GM21786 (cell line): Measurements from ENCODE around the gene GSTT2.
"Not testable (repeated sequence)": the region's sequence is repeated elsewhere in the genome, so short reads cannot be mapped to it uniquely, and the experiment has no call there.

Source experiments
- ATAC-seq: cut with Tn5 transposase; IDR thresholded peaks from one replicate; pipeline ENCODE4 v1.9.1; 2021; ENCODE audit not compliant: unreplicated experiment

GSTT2 gene

DNA sequence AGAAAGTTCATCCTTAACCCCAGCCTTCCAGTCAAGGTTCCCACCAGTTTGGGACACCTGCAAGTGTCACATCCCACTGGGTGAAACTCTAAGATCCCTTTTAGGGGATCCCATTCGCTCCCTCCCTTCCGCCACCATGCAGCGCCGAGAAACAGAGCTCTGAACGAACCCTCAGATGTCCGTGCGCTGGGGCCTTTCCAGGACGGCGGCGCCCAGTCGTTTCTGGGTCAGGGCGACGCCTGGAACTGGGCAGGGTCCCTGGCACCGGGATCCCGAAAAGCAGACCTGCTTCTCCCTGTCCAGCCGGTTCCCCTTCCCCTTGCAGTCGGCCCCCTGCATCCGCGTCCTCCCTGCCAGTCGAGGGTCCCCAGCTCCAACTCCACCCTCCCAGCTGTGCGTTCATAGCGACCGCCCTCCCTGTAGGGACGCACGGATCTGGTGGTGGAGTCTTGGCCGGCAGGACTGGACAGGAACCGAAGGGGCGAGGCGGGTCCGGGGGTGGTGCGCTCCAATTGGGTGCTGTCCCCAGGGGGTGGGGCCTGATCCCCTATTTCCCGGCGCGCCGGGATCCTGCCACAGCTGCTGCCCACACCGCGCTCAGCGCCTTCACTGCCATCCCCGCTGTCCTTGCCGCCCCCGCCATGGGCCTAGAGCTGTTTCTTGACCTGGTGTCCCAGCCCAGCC is at the start of gene GSTT2:
GSTT2 (plus strand) TSS at position 578 of the 684 bp plus-strand sequence.
- not testable (repeated sequence) for ATAC-seq

GRCh38 chr22:23938328-23939016 is 41.5 kb upstream of the GSTT2 start:
- ATAC-seq = no peak

DNA sequence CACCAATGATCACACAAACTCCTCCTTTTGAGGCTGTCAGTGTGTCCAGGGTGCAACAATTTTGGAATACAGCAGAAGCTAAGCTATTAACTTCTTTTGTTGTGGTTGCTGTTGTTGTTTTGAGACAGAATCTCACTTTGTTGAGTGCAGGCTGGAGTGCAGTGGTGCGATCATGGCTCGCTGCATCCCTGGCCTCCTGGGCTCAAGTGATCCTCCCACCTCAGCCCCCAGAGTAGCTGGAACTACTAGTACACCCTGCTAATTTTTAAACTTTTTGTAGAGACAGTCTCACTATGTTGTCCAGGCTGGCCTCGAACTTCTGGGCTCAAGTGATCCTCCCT is 40.9 kb upstream of the GSTT2 start:
- no peak for ATAC-seq

DNA sequence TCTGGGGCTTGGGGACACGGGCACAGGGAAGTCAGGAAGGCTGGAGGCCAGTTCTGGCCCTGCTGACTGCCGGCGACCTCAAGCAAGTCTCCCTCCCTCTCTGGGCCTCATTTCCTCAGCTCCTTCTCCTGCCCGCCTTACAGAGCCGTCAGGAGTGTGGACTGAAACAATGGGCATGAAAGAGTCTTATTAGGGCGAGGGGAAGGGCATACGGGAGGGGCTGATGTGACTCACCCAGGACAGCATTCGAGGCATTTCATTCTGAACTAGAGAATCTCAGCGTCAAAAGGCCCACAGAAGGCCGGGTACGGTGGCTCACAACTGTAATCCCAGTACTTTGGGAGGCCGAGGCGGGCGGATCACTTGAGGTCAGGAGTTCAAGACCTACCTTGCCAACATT is 39.8 kb upstream of the GSTT2 start:
- not testable (repeated sequence) for ATAC-seq

GRCh38 chr22:23947391-23947790 is 32.5 kb upstream of the GSTT2 start:
- not testable (repeated sequence) for ATAC-seq

DNA sequence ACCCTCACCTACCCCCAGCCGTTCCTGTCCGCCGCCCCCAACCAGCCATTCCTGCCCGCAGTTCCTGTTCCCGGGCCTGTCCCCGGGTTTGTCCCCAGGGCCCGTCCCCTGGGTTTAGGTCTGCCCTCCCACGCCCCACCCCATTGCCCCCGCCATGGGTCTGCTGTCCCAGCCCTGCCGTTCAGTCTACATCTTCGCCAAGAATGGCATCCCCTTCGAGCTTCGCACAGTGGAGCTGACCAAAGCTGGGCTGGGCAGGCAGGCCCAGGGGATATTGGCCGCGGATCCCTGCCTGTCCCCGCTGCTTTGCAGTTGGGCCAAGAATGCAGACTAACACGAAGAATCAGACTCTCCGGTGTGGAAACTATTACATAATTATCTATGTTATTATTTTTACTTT is 30.2 kb upstream of the GSTT2 start:
- ATAC-seq = not testable (repeated sequence)

DNA sequence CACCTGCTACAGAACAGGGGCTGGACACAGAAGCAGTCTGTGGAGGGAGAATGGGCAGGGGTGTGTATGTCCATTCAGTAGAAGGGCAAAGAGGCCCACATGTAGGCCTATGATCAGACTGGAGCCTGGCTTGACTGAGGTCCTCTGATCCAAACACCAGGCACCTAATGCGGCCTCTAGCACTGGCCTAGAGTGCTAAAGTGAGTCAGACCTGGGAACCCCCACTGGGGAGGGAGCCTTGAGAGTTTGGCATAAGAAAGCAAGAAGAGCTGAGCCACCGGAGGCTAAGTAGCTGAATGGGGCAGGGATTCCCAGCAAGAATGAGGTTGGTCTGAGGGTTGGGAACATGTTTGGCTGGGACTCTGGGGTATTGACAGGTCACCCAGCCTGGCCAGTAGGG is 28.6 kb upstream of the GSTT2 start:
- ATAC-seq = not testable (repeated sequence)

- ATAC-seq = not testable (repeated sequence)
Measured at GRCh38 chr22:23952794-23953405, 27.0 kb upstream of the GSTT2 start.

DNA sequence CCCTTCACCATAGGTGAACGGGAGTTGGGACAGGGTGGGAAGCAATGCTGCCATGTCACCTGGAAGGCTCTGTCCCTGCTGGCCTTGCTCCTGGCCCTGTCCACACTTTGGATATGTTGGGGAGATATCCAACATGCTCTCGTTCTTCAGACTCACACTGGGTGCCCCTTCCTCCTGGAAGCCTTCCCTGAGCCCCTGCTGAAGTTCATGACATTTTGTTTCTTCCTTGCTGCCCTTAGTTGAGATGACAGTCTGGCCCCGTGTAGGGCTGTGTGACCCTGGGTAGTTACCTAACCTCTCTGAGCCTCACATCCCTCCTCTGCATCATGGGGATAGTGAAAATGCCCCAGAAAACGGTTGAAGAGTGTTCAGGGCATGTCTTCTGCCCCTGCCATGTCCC is 26.4 kb upstream of the GSTT2 start:
- not testable (repeated sequence) for ATAC-seq

- not testable (repeated sequence) for ATAC-seq
Measured at GRCh38 chr22:23954193-23954990, 25.5 kb upstream of the GSTT2 start.

- ATAC-seq = not testable (repeated sequence)
Measured at GRCh38 chr22:23954991-23955305, 25.0 kb upstream of the GSTT2 start.

DNA sequence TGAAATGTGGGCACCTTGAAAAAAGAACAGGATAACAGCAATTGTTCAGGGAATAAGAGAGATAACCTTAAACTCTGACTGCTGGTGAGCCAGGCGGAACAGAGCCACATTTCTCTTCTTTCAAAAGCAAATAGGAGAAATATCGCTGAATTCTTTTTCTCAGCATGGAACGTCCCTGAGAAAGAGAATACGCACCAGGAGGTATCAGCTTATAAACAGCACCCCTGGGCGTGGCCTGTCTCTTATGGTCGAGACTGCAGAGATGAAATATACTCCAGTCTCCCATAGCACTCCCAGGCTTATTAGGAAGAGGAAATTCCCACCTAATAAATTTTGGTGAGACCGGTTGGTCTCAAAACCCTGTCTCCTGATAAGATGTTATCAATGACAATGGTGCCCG is 24.0 kb upstream of the GSTT2 start:
- not testable (repeated sequence) for ATAC-seq

DNA sequence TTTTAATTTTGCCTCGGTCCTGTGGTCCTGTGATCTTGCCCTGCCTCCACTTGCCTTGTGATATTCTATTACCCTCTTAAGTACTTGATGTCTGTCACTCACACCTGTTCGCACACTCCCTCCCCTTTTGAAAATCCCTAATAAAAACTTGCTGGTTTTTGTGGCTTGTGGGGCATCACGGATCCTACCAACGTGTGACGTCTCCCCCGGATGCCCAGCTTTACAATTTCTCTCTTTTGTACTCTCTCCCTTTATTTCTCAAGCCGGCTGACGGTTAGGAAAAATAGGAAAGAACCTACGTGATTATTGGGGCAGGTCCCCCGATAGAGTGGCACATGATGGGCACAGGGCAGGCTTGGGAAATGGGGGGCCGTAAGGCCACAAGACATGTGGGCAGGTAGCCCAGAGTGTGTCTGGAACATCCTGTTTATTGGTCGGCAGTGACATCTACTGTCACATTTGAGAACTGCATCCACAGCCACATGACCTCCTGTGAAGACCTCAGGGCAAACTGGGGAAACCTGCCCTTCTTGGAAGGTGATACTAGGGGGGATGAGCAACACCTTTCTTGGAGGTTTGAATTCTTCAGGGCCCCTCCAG is 23.5 kb upstream of the GSTT2 start:
- ATAC-seq = not testable (repeated sequence)

DNA sequence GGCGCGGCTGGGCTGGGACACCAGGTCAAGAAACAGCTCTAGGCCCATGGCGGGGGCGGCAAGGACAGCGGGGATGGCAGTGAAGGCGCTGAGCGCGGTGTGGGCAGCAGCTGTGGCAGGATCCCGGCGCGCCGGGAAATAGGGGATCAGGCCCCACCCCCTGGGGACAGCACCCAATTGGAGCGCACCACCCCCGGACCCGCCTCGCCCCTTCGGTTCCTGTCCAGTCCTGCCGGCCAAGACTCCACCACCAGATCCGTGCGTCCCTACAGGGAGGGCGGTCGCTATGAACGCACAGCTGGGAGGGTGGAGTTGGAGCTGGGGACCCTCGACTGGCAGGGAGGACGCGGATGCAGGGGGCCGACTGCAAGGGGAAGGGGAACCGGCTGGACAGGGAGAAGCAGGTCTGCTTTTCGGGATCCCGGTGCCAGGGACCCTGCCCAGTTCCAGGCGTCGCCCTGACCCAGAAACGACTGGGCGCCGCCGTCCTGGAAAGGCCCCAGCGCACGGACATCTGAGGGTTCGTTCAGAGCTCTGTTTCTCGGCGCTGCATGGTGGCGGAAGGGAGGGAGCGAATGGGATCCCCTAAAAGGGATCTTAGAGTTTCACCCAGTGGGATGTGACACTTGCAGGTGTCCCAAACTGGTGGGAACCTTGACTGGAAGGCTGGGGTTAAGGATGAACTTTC is 18.7 kb upstream of the GSTT2 start, which contains the start of gene GSTT2B:
GSTT2B (minus strand) TSS at position 112 of the 688 bp plus-strand sequence; CDS start at position 48, 64 bp downstream.
- not testable (repeated sequence) for ATAC-seq

DNA sequence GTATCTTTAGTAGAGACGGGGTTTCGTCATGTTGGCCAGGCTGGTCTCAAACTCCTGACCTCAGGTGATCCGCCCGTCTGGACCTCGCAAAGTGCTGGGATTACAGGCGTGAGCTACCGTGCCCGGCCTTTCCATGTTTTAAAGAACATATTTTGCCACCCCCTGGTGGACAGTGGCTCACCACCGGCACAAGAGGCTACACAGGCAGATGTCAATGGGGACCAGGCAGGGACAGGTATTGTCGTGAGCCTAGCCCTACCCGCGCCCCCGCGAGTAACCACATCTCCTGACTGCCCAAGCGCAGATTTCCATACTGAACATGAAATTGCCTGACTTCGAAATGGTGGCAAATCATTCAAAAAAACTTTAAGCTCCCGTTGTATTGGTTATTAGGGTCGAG is 13.8 kb upstream of the GSTT2 start:
- ATAC-seq = peak; percentile 24

DNA sequence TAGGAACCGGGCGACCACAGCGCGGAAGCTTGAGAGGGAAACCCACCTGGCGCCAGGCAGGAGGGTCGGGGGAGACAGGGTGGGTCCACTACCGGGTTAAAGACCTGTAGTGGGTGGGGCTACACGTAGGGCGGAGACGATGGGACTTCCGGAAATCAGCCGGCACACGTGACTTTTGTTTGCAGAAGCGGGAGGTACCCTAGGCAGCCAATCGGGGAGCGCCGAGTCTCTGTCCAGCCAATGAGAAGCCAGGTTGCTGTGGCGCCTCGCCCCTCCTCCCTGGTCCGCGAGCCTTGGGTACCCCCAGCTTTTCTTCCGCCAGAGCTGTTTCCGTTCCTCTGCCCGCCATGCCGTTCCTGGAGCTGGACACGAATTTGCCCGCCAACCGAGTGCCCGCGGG is 13.4 kb upstream of the GSTT2 start, which contains the start of gene DDTL:
DDTL (plus strand) TSS at position 321 of the 400 bp plus-strand sequence; CDS start at position 348, 27 bp downstream.
- ATAC-seq = peak; percentile 94

DNA sequence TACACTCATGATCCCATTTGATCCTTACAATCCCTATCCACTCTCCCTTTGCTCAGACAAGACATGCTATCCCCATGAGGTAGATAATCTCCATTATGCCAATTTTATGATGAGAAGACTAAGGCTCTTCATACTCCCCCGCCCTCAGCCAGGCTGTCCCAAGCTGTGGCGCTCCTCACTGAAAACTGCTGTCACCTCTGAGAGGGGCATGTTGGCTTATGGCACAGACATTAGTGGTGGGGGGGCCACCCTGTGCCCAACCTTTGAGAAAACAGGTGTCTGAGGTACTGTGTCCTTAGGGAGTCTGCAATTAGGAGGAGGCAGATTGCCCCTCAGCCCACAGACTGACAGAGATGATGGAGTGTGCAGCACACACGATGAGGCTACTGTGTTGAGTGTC is 10.9 kb upstream of the GSTT2 start:
- no peak for ATAC-seq

GRCh38 chr22:23970201-23970641 is 9.7 kb upstream of the GSTT2 start:
- ATAC-seq = no peak

- no peak for ATAC-seq
Measured at GRCh38 chr22:23970816-23971486, 9.0 kb upstream of the GSTT2 start.

DNA sequence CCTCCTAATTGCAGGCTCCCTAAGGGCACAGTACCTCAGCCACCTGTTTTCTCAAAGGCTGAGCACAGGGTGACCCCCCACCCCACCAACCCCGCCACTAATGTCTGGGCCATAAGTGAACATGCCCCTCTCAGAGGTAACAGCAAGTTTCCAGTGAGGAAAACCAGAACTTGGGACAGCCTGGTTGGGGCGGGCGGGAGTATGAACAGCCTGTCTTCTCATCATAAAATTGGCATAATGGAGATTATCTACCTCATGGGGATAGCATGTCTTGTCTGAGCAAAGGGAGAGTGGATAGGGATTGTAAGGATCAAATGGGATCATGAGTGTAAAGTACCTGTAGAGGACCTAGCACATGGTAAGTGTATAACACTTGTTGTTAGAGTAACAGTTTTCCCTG is 8.0 kb upstream of the GSTT2 start:
- not testable (repeated sequence) for ATAC-seq
